Smooth muscle cell (in vitro differentiated cells): ENCODE data around the gene PLXDC2. TPM values are rescaled to one million over a fixed set of nuclear protein-coding genes. Genes with fewer than 3 reads are reported as not detected.

ENCODE experiments used
- DNase-seq: peaks from one replicate; lab custom pipeline; 2025; ENCODE audit not compliant: unreplicated experiment; lab: John Stamatoyannopoulos, UW
- H2AFZ ChIP-seq: fragments of 200-600 bp; sonication (generic); 2 replicates; pipeline ENCODE4 v1.6.0; 2016; ENCODE audit warnings: antibody characterized with exemption, low read depth, mild to moderate bottlenecking
- H3F3A ChIP-seq: fragments of 200-600 bp; sonication (generic); 2 replicates; pipeline ENCODE4 v1.6.0; 2017; ENCODE audit warnings: antibody characterized with exemption, low read depth
- H3K27ac ChIP-seq: fragments of 200-600 bp; sonication (generic); 2 replicates; pipeline ENCODE4 v1.5.1; 2016; ENCODE audit warnings: low read depth, mild to moderate bottlenecking
- H3K27me3 ChIP-seq: fragments of 200-600 bp; sonication (generic); 2 replicates; pipeline ENCODE4 v1.6.1; 2016; ENCODE audit warnings: low read depth, mild to moderate bottlenecking
- H3K36me3 ChIP-seq: fragments of 200-600 bp; sonication (generic); 2 replicates; pipeline ENCODE4 v1.5.1; 2016; ENCODE audit warnings: low read depth
- H3K4me1 ChIP-seq: fragments of 200-600 bp; sonication (generic); 2 replicates; pipeline ENCODE4 v1.5.1; 2016; ENCODE audit warnings: low read depth
- H3K4me2 ChIP-seq: fragments of 200-600 bp; sonication (generic); 2 replicates; pipeline ENCODE4 v1.6.0; 2016; ENCODE audit warnings: mild to moderate bottlenecking
- H3K4me3 ChIP-seq: fragments of 200-600 bp; sonication (generic); 2 replicates; pipeline ENCODE4 v1.5.1; 2016; ENCODE audit warnings: mild to moderate bottlenecking
- H3K79me2 ChIP-seq: fragments of 200-600 bp; sonication (generic); 2 replicates; pipeline ENCODE4 v1.6.0; 2016; ENCODE audit warnings: low read depth, mild to moderate bottlenecking
- H3K9ac ChIP-seq: fragments of 200-600 bp; sonication (generic); 2 replicates; pipeline ENCODE4 v1.6.0; 2016; ENCODE audit warnings: low read depth
- H3K9me3 ChIP-seq: fragments of 200-600 bp; sonication (generic); replicated peaks from 2 replicates; pipeline ENCODE4 v1.5.1; 2016; ENCODE audit warnings: low read depth
- H4K20me1 ChIP-seq: fragments of 200-600 bp; sonication (generic); 2 replicates; pipeline ENCODE4 v1.6.0; 2016; ENCODE audit warnings: low read depth
- CTCF ChIP-seq: fragments of 200-600 bp; sonication (generic); IDR thresholded peaks from 2 replicates; pipeline ENCODE4 v1.5.1; 2017; ENCODE audit warnings: borderline replicate concordance, mild to moderate bottlenecking, antibody characterized with exemption; ENCODE audit not compliant: insufficient read depth, poor library complexity, severe bottlenecking
- WGBS: methylation state at CpG from one replicate; pipeline ENCODE4 v1.1.7; 2016; ENCODE audit warnings: low lambda C conversion rate; 5-methylcytosine and 5-hydroxymethylcytosine counted together
- polyA plus RNA-seq: library from polyadenylated mRNA; unstranded; fragments of >200 nt; fragmentation: Nextera tagmentation; extraction: Ambion mirVana; gene quantifications from 2 replicates; pipeline ENCODE4 v1.2.1, GENCODE V29; 2016
- total RNA-seq: library from RNA; depleted of rRNA; stranded (reverse); fragments of >200 nt; gene quantifications from 2 replicates; pipeline ENCODE4 v1.2.3, GENCODE V29; 2014

Gene PLXDC2
- total and polyA plus RNA-seq, 2 experiments from 2014 or later, result 7.3 to 24.9 TPM

GRCh38 chr10:19843487-19843886 lies 27.3 kb downstream of the PLXDC2 start:
- H3K4me2 ChIP-seq, result peak overlapping the region; percentile 79

GRCh38 chr10:19845503-19846368 lies 29.5 kb downstream of the PLXDC2 start:
- Histone ChIP-seq H3K27ac (no peak overlapping the region), H3K9me3 (no peaks in the 10 kb centered on the region), H2AFZ (no peak overlapping the region), H3K79me2 (no peaks in the 10 kb centered on the region), H3K27me3 (no peaks in the 10 kb centered on the region), H3K4me3 (no peak overlapping the region), H3K4me1 (peaks cover 18% of the 10 kb centered on the region), H3K4me2 (no peak overlapping the region), H3K9ac (no peak overlapping the region), H4K20me1 (no peaks in the 10 kb centered on the region), H3K36me3 (no peaks in the 10 kb centered on the region), H3F3A (no peaks in the 10 kb centered on the region)
- TF ChIP-seq CTCF, result no peak
- no peak for DNase-seq
- WGBS, result 100% methylated on average over 1 of the region's 1 CpG

More at GRCh38 chr10:19843487-19843886, 27.3 kb downstream of the PLXDC2 start:
- no peaks in the 10 kb centered on the region for H3F3A ChIP-seq
- no peak for DNase-seq
- H4K20me1 ChIP-seq, result no peaks in the 10 kb centered on the region
- H3K27ac ChIP-seq, result peak overlapping the region; percentile 21
- H3K9ac ChIP-seq, result no peak overlapping the region
- WGBS, result 27% methylated on average over 1 of the region's 1 CpG
- no peak overlapping the region for H2AFZ ChIP-seq
- H3K27me3 ChIP-seq, result no peaks in the 10 kb centered on the region
- peaks cover 18% of the 10 kb centered on the region for H3K4me1 ChIP-seq
- TF ChIP-seq CTCF, result no peak
- H3K79me2 ChIP-seq, result no peaks in the 10 kb centered on the region
- peak overlapping the region; percentile 22 for H3K4me3 ChIP-seq
- H3K9me3 ChIP-seq, result no peaks in the 10 kb centered on the region
- H3K36me3 ChIP-seq, result no peaks in the 10 kb centered on the region

GRCh38 chr10:19847321-19847720 lies 31.1 kb downstream of the PLXDC2 start:
- Histone ChIP-seq H3K79me2 (no peaks in the 10 kb centered on the region), H3K36me3 (no peaks in the 10 kb centered on the region), H4K20me1 (no peaks in the 10 kb centered on the region), H3K4me2 (peak overlapping the region; percentile 71), H3K4me3 (no peak overlapping the region), H3K27ac (peak overlapping the region; percentile 75), H3K4me1 (peaks cover 18% of the 10 kb centered on the region), H2AFZ (no peak overlapping the region), H3F3A (no peaks in the 10 kb centered on the region), H3K9ac (no peak overlapping the region), H3K9me3 (no peaks in the 10 kb centered on the region), H3K27me3 (no peaks in the 10 kb centered on the region)
- no peak for DNase-seq
- TF ChIP-seq CTCF, result no peak
- WGBS, result 24% methylated on average over 4 of the region's 4 CpGs
